Astrocyte (in vitro differentiated cells and primary cell): ENCODE measurements around the gene MTF1. TPM values are rescaled to one million over a fixed set of nuclear protein-coding genes. Genes with fewer than 3 reads are reported as not detected.

Source experiments
- DNase-seq: peaks from one replicate; pipeline ENCODE4 v3.0.0-alpha.2; 2010; ENCODE audit warnings: low read depth
- FAIRE-seq: peaks from 2 replicates; lab custom pipeline; 2011; peaks lifted over from hg19 to GRCh38; lab: Jason Lieb, UNC
- H2AFZ ChIP-seq: 2 replicates; pipeline ENCODE4 v1.6.0; 2012; ENCODE audit warnings: low read depth, low read length, inconsistent platforms
- H3K27ac ChIP-seq: 2 replicates; pipeline ENCODE4 v1.5.1; 2011; ENCODE audit warnings: low read depth, low read length, inconsistent platforms
- H3K27me3 ChIP-seq: 2 replicates; pipeline ENCODE4 v1.6.0; 2011; ENCODE audit warnings: low read length, inconsistent platforms; ENCODE audit not compliant: insufficient read depth
- H3K36me3 ChIP-seq: 2 replicates; pipeline ENCODE4 v1.5.1; 2011; ENCODE audit warnings: low read length, inconsistent platforms; ENCODE audit not compliant: insufficient read depth
- H3K4me1 ChIP-seq: 2 replicates; pipeline ENCODE4 v1.5.1; 2011; ENCODE audit warnings: low read length, inconsistent platforms; ENCODE audit not compliant: insufficient read depth
- H3K4me2 ChIP-seq: 2 replicates; pipeline ENCODE4 v1.6.0; 2012; ENCODE audit warnings: low read length, inconsistent platforms
- H3K4me3 ChIP-seq: 2 replicates; pipeline ENCODE4 v1.5.1; 2011; ENCODE audit warnings: low read depth, mild to moderate bottlenecking, low read length, inconsistent platforms; ENCODE audit not compliant: insufficient read depth
- H3K79me2 ChIP-seq: 2 replicates; pipeline ENCODE4 v1.6.0; 2012; ENCODE audit warnings: mild to moderate bottlenecking, low read length, inconsistent platforms; ENCODE audit not compliant: insufficient read depth
- H3K9ac ChIP-seq: 2 replicates; pipeline ENCODE4 v1.6.0; 2012; ENCODE audit warnings: mild to moderate bottlenecking, low read length, inconsistent platforms
- H3K9me3 ChIP-seq: 2 replicates; pipeline ENCODE4 v1.5.1; 2012; ENCODE audit warnings: low read depth, mild to moderate bottlenecking, low read length, inconsistent platforms; ENCODE audit not compliant: insufficient read depth
- H4K20me1 ChIP-seq: 2 replicates; pipeline ENCODE4 v1.6.0; 2012; ENCODE audit warnings: low read length, inconsistent platforms; ENCODE audit not compliant: insufficient read depth
- H3K27ac Mint-ChIP-seq: one replicate; pipeline ENCODE4 v1.8.0; 2021; ENCODE audit warnings: mild to moderate bottlenecking, mixed read lengths; ENCODE audit not compliant: unreplicated experiment
- H3K27me3 Mint-ChIP-seq: one replicate; pipeline ENCODE4 v1.8.0; 2021; ENCODE audit warnings: low read depth, mixed read lengths; ENCODE audit not compliant: unreplicated experiment
- H3K36me3 Mint-ChIP-seq: one replicate; pipeline ENCODE4 v1.8.0; 2021; ENCODE audit warnings: low read depth, mixed read lengths; ENCODE audit not compliant: unreplicated experiment
- H3K4me1 Mint-ChIP-seq: one replicate; pipeline ENCODE4 v1.8.0; 2021; ENCODE audit warnings: low read depth, mixed read lengths; ENCODE audit not compliant: unreplicated experiment
- H3K4me3 Mint-ChIP-seq: one replicate; pipeline ENCODE4 v1.8.0; 2021; ENCODE audit warnings: mild to moderate bottlenecking, moderate library complexity, mixed read lengths; ENCODE audit not compliant: unreplicated experiment
- H3K9me3 Mint-ChIP-seq: one replicate; pipeline ENCODE4 v1.8.0; 2021; ENCODE audit warnings: mild to moderate bottlenecking, mixed read lengths; ENCODE audit not compliant: unreplicated experiment
- EZH2 ChIP-seq: IDR thresholded peaks from 2 replicates; pipeline ENCODE4 v1.6.1; 2012; ENCODE audit warnings: mild to moderate bottlenecking, low read length, inconsistent platforms; ENCODE audit not compliant: insufficient read depth
- total RNA-seq: library from RNA; stranded (reverse); gene quantifications from 2 replicates; pipeline ENCODE4 v1.2.1, GENCODE V29; 2021
- TF ChIP-seq, protein P1 (sequence below): IDR thresholded peaks from 2 replicates; pipeline ENCODE4 v1.5.1; 2011; ENCODE audit warnings: low read depth, mild to moderate bottlenecking, inconsistent platforms, low read length, moderate library complexity; ENCODE audit not compliant: insufficient read depth

The MTF1 gene
- total RNA-seq, 1 donor from 2014 or later = 16.7 TPM

DNA sequence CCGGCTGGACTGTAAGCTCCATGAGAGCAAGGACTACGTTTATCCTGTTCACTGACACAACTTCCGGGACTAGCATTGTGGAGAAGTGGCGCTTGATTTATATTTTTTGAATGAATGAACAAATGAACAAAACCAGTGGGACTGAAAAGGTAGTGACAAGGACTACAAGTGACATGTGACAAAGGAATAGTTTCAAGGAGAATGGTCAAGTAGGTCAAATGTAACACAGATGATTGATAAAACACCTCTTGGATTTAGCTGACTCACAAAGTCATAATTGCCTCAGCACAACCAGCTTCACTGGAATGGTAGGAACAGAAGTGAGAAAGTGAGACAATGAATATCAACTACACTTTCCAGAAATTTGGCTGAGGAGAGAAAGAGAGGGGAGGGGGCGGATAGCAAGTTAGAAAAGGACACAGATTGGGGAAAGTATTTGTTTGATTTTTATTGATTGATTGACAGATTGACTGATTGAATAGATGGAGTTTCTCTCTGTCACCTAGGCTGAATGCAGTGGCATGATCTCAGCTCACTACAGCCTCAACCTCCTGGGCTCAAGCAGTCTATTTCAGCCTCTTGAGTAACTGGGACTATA lies 14.2 kb downstream of the MTF1 start:
- Mint-ChIP-seq H3K27me3 (no peaks in the 10 kb centered on the region), H3K36me3 (peaks cover 6% of the 10 kb centered on the region), H3K4me1 (peaks cover 6% of the 10 kb centered on the region), H3K4me3 (no peak overlapping the region), H3K27ac (no peak overlapping the region), H3K9me3 (no peaks in the 10 kb centered on the region)
- H4K20me1 ChIP-seq = peaks cover 77% of the 10 kb centered on the region
- no peak overlapping the region for H2AFZ ChIP-seq
- H3K4me2 ChIP-seq = no peak overlapping the region
- no peaks in the 10 kb centered on the region for H3K9me3 ChIP-seq
- TF ChIP-seq, protein P1, sequence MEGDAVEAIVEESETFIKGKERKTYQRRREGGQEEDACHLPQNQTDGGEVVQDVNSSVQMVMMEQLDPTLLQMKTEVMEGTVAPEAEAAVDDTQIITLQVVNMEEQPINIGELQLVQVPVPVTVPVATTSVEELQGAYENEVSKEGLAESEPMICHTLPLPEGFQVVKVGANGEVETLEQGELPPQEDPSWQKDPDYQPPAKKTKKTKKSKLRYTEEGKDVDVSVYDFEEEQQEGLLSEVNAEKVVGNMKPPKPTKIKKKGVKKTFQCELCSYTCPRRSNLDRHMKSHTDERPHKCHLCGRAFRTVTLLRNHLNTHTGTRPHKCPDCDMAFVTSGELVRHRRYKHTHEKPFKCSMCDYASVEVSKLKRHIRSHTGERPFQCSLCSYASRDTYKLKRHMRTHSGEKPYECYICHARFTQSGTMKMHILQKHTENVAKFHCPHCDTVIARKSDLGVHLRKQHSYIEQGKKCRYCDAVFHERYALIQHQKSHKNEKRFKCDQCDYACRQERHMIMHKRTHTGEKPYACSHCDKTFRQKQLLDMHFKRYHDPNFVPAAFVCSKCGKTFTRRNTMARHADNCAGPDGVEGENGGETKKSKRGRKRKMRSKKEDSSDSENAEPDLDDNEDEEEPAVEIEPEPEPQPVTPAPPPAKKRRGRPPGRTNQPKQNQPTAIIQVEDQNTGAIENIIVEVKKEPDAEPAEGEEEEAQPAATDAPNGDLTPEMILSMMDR = no peak
- TF ChIP-seq EZH2 = no peak
- H3K4me1 ChIP-seq = no peaks in the 10 kb centered on the region
- DNase-seq = no peak
- peaks cover 77% of the 10 kb centered on the region for H3K79me2 ChIP-seq
- H3K27me3 ChIP-seq = no peaks in the 10 kb centered on the region
- peaks cover 5% of the 10 kb centered on the region for H3K36me3 ChIP-seq
- no peak overlapping the region for H3K27ac ChIP-seq
- no peak overlapping the region for H3K4me3 ChIP-seq
- FAIRE-seq = no peak
- no peak overlapping the region for H3K9ac ChIP-seq

DNA sequence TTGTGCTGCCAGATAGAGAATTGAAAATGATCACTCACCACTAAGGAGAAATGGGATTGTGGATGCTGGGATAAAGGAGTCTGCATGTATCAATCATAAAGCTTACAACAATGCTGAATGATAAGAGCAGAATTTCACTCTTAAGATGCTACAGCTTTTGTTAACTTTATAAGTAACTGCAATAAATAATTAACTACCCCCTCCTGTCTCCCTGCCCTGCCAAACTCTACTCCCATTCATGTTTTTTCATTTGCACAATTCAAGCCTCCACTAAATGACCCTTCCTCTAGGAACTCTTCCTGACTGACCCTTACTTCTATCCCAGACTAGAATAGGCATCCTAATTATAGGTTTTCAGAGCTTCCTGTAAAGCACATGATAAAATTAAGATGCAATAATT lies 14.9 kb downstream of the MTF1 start:
- Histone ChIP-seq H3K4me1 (no peaks in the 10 kb centered on the region), H3K27me3 (no peaks in the 10 kb centered on the region), H3K36me3 (peaks cover 3% of the 10 kb centered on the region), H4K20me1 (peaks cover 75% of the 10 kb centered on the region), H3K4me2 (no peak overlapping the region), H3K9ac (no peak overlapping the region), H3K79me2 (peaks cover 71% of the 10 kb centered on the region), H3K27ac (no peak overlapping the region), H3K4me3 (no peak overlapping the region), H3K9me3 (no peaks in the 10 kb centered on the region), H2AFZ (no peak overlapping the region)
- Mint-ChIP-seq H3K9me3 (no peaks in the 10 kb centered on the region), H3K27me3 (no peaks in the 10 kb centered on the region), H3K4me3 (no peak overlapping the region), H3K4me1 (peaks cover 6% of the 10 kb centered on the region), H3K27ac (no peak overlapping the region), H3K36me3 (peaks cover 5% of the 10 kb centered on the region)
- DNase-seq (no peak), FAIRE-seq (no peak)
- TF ChIP-seq, protein P1 = no peak
- TF ChIP-seq EZH2 = no peak

DNA sequence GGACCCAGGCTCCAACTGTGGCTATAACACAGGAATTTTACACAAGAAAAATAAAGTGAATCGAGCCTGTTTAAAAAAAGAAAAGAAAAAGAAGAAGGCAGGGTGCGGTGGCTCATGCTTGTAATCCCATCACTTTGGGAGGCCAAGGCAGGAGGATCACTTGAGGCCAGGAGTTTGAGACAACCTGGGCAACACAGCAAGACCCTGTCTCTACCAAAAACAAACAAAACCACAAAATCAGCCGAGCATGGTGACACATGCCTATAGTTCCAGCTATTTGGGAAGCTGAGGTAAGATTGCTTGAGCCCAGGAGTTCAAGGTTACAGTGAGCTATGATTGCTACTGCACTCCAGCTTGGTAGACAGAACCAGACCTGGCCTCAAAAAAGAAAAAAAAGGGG lies 17.7 kb downstream of the MTF1 start:
- Histone ChIP-seq H3K27ac (no peak overlapping the region), H3K4me2 (no peak overlapping the region), H4K20me1 (peaks cover 58% of the 10 kb centered on the region), H3K4me1 (no peaks in the 10 kb centered on the region), H3K79me2 (peaks cover 43% of the 10 kb centered on the region), H3K4me3 (no peak overlapping the region), H3K27me3 (no peaks in the 10 kb centered on the region), H2AFZ (no peak overlapping the region), H3K36me3 (peaks cover 16% of the 10 kb centered on the region), H3K9me3 (no peaks in the 10 kb centered on the region), H3K9ac (no peak overlapping the region)
- FAIRE-seq (no peak), DNase-seq (no peak)
- H3K9me3 Mint-ChIP-seq = no peaks in the 10 kb centered on the region
- no peaks in the 10 kb centered on the region for H3K27me3 Mint-ChIP-seq
- H3K36me3 Mint-ChIP-seq = peaks cover 4% of the 10 kb centered on the region
- H3K4me1 Mint-ChIP-seq = peaks cover 3% of the 10 kb centered on the region
- no peak overlapping the region for H3K4me3 Mint-ChIP-seq
- H3K27ac Mint-ChIP-seq = no peak overlapping the region
- TF ChIP-seq, protein P1 = no peak
- no peak for TF ChIP-seq EZH2
